ENCODE measurements around the gene SERAC1. TPM values are rescaled to one million over a fixed set of nuclear protein-coding genes. Genes with fewer than 3 reads are reported as not detected.
A peak's percentile ranks its signal among the peaks of the same experiment; 100 is the strongest.

SERAC1 gene
- total RNA-seq, 2 donors from 2014 or later: 15.1 to 19.4 TPM

- Histone ChIP-seq H3K4me1 (ENCODE audit: control insufficient read depth, insufficient read depth, low read length) (no peaks in the 10 kb centered on the region), H3K4me3 (ENCODE audit: low read length) (no peak overlapping the region), H3K36me3 (ENCODE audit: control insufficient read depth, insufficient read depth, low read length) (peaks cover 86% of the 10 kb centered on the region), H3K27ac (ENCODE audit: low read depth, low read length) (no peak overlapping the region), H3K9me3 (ENCODE audit: control insufficient read depth, low read length) (no peaks in the 10 kb centered on the region), H3K9ac (ENCODE audit: extremely low read depth, low read length, poor library complexity, severe bottlenecking) (no peak overlapping the region), H3K27me3 (ENCODE audit: control insufficient read depth, insufficient read depth, low read length, poor library complexity, severe bottlenecking) (no peaks in the 10 kb centered on the region)
- DNase-seq: no peak
- H3K27me3 Mint-ChIP-seq (ENCODE audit: insufficient read depth): no peaks in the 10 kb centered on the region
- H3K9me3 Mint-ChIP-seq: no peaks in the 10 kb centered on the region
- no peak overlapping the region for H3K27ac Mint-ChIP-seq
- peaks cover 3% of the 10 kb centered on the region for H3K4me1 Mint-ChIP-seq
- TF ChIP-seq CTCF (conservative IDR thresholded peaks at IDR 0.05): no peak
- H3K36me3 Mint-ChIP-seq (ENCODE audit: low read depth): peaks cover 37% of the 10 kb centered on the region
- WGBS, 2 experiments (ENCODE audit: insufficient coverage in 1 of 2, insufficient read length in 1 of 2): 53 to 90% methylated on average over 3 of the region's 3 CpGs
- no peak overlapping the region for H3K4me3 Mint-ChIP-seq
Measured at GRCh38 chr6:158118886-158119285, 49.2 kb downstream of the SERAC1 start.

GRCh38 chr6:158115508-158115907, 52.6 kb downstream of the SERAC1 start:
- no peak overlapping the region for H3K27ac Mint-ChIP-seq
- no peak for DNase-seq
- H3K9me3 Mint-ChIP-seq: no peaks in the 10 kb centered on the region
- no peaks in the 10 kb centered on the region for H3K9me3 ChIP-seq (ENCODE audit: control insufficient read depth, low read length)
- H3K27me3 Mint-ChIP-seq (ENCODE audit: insufficient read depth): no peaks in the 10 kb centered on the region
- no peak overlapping the region for H3K4me3 ChIP-seq (ENCODE audit: low read length)
- peaks cover 3% of the 10 kb centered on the region for H3K4me1 Mint-ChIP-seq
- H3K27me3 ChIP-seq (ENCODE audit: control insufficient read depth, insufficient read depth, low read length, poor library complexity, severe bottlenecking): no peaks in the 10 kb centered on the region
- H3K9ac ChIP-seq (ENCODE audit: extremely low read depth, low read length, poor library complexity, severe bottlenecking): no peak overlapping the region
- TF ChIP-seq CTCF (conservative IDR thresholded peaks at IDR 0.05): peak; percentile 30
- H3K4me1 ChIP-seq (ENCODE audit: control insufficient read depth, insufficient read depth, low read length): no peaks in the 10 kb centered on the region
- H3K27ac ChIP-seq (ENCODE audit: low read depth, low read length): no peak overlapping the region
- H3K4me3 Mint-ChIP-seq: no peak overlapping the region
- 97 to 100% methylated on average over 3 to 6 of the region's 6 CpGs for WGBS, 2 experiments (ENCODE audit: insufficient coverage in 1 of 2, insufficient read length in 1 of 2)
- H3K36me3 ChIP-seq (ENCODE audit: control insufficient read depth, insufficient read depth, low read length): peaks cover 97% of the 10 kb centered on the region
- H3K36me3 Mint-ChIP-seq (ENCODE audit: low read depth): peaks cover 54% of the 10 kb centered on the region

- no peak for TF ChIP-seq CTCF (conservative IDR thresholded peaks at IDR 0.05)
- DNase-seq: no peak
- Mint-ChIP-seq H3K4me1 (peaks cover 3% of the 10 kb centered on the region), H3K4me3 (no peak overlapping the region), H3K9me3 (no peaks in the 10 kb centered on the region), H3K27me3 (ENCODE audit: insufficient read depth) (no peaks in the 10 kb centered on the region), H3K27ac (no peak overlapping the region), H3K36me3 (ENCODE audit: low read depth) (peaks cover 54% of the 10 kb centered on the region)
- Histone ChIP-seq H3K4me3 (ENCODE audit: low read length) (no peak overlapping the region), H3K36me3 (ENCODE audit: control insufficient read depth, insufficient read depth, low read length) (peaks cover 97% of the 10 kb centered on the region), H3K27me3 (ENCODE audit: control insufficient read depth, insufficient read depth, low read length, poor library complexity, severe bottlenecking) (no peaks in the 10 kb centered on the region), H3K4me1 (ENCODE audit: control insufficient read depth, insufficient read depth, low read length) (no peaks in the 10 kb centered on the region), H3K9me3 (ENCODE audit: control insufficient read depth, low read length) (no peaks in the 10 kb centered on the region), H3K27ac (ENCODE audit: low read depth, low read length) (no peak overlapping the region), H3K9ac (ENCODE audit: extremely low read depth, low read length, poor library complexity, severe bottlenecking) (no peak overlapping the region)
- WGBS, 2 experiments (ENCODE audit: insufficient coverage in 1 of 2, insufficient read length in 1 of 2): 90 to 96% methylated on average over 2 to 4 of the region's 4 CpGs
Measured at GRCh38 chr6:158115102-158115501, 53.0 kb downstream of the SERAC1 start.

Data from endodermal cell (in vitro differentiated cells).